ENCODE measurements around the gene BIRC3. TPM values are rescaled to one million over a fixed set of nuclear protein-coding genes. Genes with fewer than 3 reads are reported as not detected.

BIRC3 gene
- total and polyA plus RNA-seq, 2 of the 8 experiments (the other 6 are each of a cell fraction or from before 2014, with no cell fraction given): 0.08 to 0.20 TPM

GRCh38 chr11:102383839-102384238 is 66.6 kb downstream of the BIRC3 start:
- Histone ChIP-seq H4K20me1 (replicated peaks in 1 of 2; ENCODE audit: control insufficient read depth in 1 of 2, insufficient read depth in 2 of 2, low read length in 2 of 2) (no peaks in the 10 kb centered on the region), H3K23ac (ENCODE audit: insufficient read length) (no peak overlapping the region), H2BK5ac (ENCODE audit: low read depth, low read length) (no peak overlapping the region), H3K79me1 (ENCODE audit: low read depth, low read length) (no peaks in the 10 kb centered on the region), H2BK12ac (ENCODE audit: low read depth, low read length) (no peak overlapping the region), H3K36me3 (ENCODE audit: control insufficient read depth in 2 of 4, insufficient read depth in 4 of 4, low read length in 3 of 4) (peaks cover 0 to 8% (median 4%) of the 10 kb centered on the region in 4 experiments; a peak in 3 of 8 replicates), H2BK15ac (ENCODE audit: low read length) (no peak overlapping the region), H3K56ac (replicated peaks; ENCODE audit: insufficient read length, low read depth, low read length) (no peak overlapping the region), H2AFZ (ENCODE audit: low read length) (no peak overlapping the region), H3K9ac (replicated peaks in 1 of 4; ENCODE audit: extremely low read depth in 1 of 4, low read depth in 3 of 4, low read length in 3 of 4) (no peak overlapping the region), H3K4me2 (ENCODE audit: insufficient read depth in 1 of 2, low read depth in 2 of 2, low read length in 2 of 2) (no peak overlapping the region), H3K4me1 (replicated peaks in 1 of 4; ENCODE audit: control insufficient read depth in 3 of 4, insufficient read depth in 4 of 4, low read length in 3 of 4) (no peaks in the 10 kb centered on the region), H3K27ac (ENCODE audit: low read depth, low read length) (no peak overlapping the region), H2BK120ac (replicated peaks; ENCODE audit: low read depth, low read length) (no peak overlapping the region), H2BK20ac (ENCODE audit: low read length) (no peak overlapping the region), H3K4me3 (ENCODE audit: extremely low read depth in 1 of 4, insufficient read depth in 2 of 4, low read depth in 3 of 4, low read length in 4 of 4) (no peak overlapping the region), H3K79me2 (ENCODE audit: control insufficient read depth in 1 of 2, insufficient read depth in 2 of 2, low read length in 2 of 2) (no peaks in the 10 kb centered on the region), H4K91ac (replicated peaks; ENCODE audit: insufficient read length, low read length) (no peak overlapping the region), H4K8ac (ENCODE audit: extremely low read depth, insufficient read depth, low read length) (no peak overlapping the region), H3K27me3 (replicated peaks in 1 of 4; ENCODE audit: control insufficient read depth in 3 of 4, extremely low read depth in 1 of 4, insufficient read depth in 3 of 4, low read length in 3 of 4) (no peaks in the 10 kb centered on the region), H2AK5ac (ENCODE audit: low read depth, low read length) (no peak overlapping the region), H3K14ac (ENCODE audit: insufficient read length) (no peak overlapping the region), H3K4ac (replicated peaks; ENCODE audit: insufficient read length, low read depth, low read length) (no peak overlapping the region), H3K9me3 (ENCODE audit: insufficient read depth in 2 of 2, low read depth in 1 of 2, low read length in 1 of 2) (no peaks in the 10 kb centered on the region), H3K23me2 (ENCODE audit: low read depth, low read length) (no peaks in the 10 kb centered on the region), H3K18ac (ENCODE audit: extremely low read depth, low read length) (no peak overlapping the region), H4K5ac (ENCODE audit: insufficient read length, low read depth, low read length) (no peak overlapping the region)
- FAIRE-seq (no peak), DNase-seq (ENCODE audit: low read depth in 1 of 2, low spot score in 2 of 2) (no peak)
- ChIA-PET POLR2A (ENCODE audit: partially characterized antibody) (interaction anchor here (1.0 kb wide), 1 partner anchor 9 kb away, joined by 4 read pairs; no protein-coding TSS in a partner anchor), CTCF (ENCODE audit: partially characterized antibody) (interaction anchor here (0.7 to 1.6 kb wide), 3 partner anchors 9 to 230 kb away, joined by 3 to 6 read pairs (median 5); no protein-coding TSS in a partner anchor)
- no peak for TF ChIP-seq SIX5 (IDR thresholded peaks at IDR 0.05; ENCODE audit: low read depth, low read length)
- TF ChIP-seq SP1 (IDR thresholded peaks at IDR 0.05; ENCODE audit: low read depth, low read length): no peak
- TF ChIP-seq BRCA1 (IDR thresholded peaks at IDR 0.05; ENCODE audit: low read depth, low read length): no peak
- no peak for TF ChIP-seq SIN3A (conservative IDR thresholded peaks at IDR 0.05 in 1 of 2, IDR thresholded peaks at IDR 0.05 in 1 of 2; ENCODE audit: low read depth in 1 of 2, low read length in 2 of 2)
- no peak for TF ChIP-seq CHD1 (IDR thresholded peaks at IDR 0.05; ENCODE audit: low read depth, low read length)
- TF ChIP-seq ASH2L (IDR thresholded peaks at IDR 0.05; ENCODE audit: low read length): no peak
- no peak for TF ChIP-seq JUND (IDR thresholded peaks at IDR 0.05; ENCODE audit: low read length)
- TF ChIP-seq, protein P1, sequence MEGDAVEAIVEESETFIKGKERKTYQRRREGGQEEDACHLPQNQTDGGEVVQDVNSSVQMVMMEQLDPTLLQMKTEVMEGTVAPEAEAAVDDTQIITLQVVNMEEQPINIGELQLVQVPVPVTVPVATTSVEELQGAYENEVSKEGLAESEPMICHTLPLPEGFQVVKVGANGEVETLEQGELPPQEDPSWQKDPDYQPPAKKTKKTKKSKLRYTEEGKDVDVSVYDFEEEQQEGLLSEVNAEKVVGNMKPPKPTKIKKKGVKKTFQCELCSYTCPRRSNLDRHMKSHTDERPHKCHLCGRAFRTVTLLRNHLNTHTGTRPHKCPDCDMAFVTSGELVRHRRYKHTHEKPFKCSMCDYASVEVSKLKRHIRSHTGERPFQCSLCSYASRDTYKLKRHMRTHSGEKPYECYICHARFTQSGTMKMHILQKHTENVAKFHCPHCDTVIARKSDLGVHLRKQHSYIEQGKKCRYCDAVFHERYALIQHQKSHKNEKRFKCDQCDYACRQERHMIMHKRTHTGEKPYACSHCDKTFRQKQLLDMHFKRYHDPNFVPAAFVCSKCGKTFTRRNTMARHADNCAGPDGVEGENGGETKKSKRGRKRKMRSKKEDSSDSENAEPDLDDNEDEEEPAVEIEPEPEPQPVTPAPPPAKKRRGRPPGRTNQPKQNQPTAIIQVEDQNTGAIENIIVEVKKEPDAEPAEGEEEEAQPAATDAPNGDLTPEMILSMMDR (IDR thresholded peaks at IDR 0.05; ENCODE audit: control extremely low read depth in 1 of 3, insufficient read depth in 1 of 3, low read depth in 1 of 3, low read length in 3 of 3): no peak
- TF ChIP-seq, protein P2, sequence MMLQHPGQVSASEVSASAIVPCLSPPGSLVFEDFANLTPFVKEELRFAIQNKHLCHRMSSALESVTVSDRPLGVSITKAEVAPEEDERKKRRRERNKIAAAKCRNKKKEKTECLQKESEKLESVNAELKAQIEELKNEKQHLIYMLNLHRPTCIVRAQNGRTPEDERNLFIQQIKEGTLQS (IDR thresholded peaks at IDR 0.05; ENCODE audit: insufficient read depth, low read depth, low read length): no peak
- no peak for TF ChIP-seq SP2 (IDR thresholded peaks at IDR 0.05; ENCODE audit: low read length)
- 86% methylated on average over 3 of the region's 3 CpGs; no CpG with 5 or more reads in 1 of the 2 experiments for whole genome bisulfite sequencing, 2 experiments (ENCODE audit: extremely low coverage in 1 of 2, insufficient coverage in 1 of 2, insufficient read length in 1 of 2, insufficient replicate concordance in 2 of 2, low coverage in 1 of 2, low lambda C conversion rate in 2 of 2, missing lambda C conversion rate in 1 of 2)
